Hindlimb muscle (tissue), 1 donor: ENCODE measurements around the gene GNG2. TPM values are rescaled to one million over a fixed set of nuclear protein-coding genes. Genes with fewer than 3 reads are reported as not detected.
"Not testable (repeated sequence)": the region's sequence is repeated elsewhere in the genome, so short reads cannot be mapped to it uniquely, and the experiment has no call there.

Source experiments
- DNase-seq: peaks from one replicate; pipeline ENCODE4 v3.0.0-alpha.2; 2013
- polyA plus RNA-seq: library from polyadenylated mRNA; unstranded; fragments of 120-200 nt; gene quantifications from one replicate; pipeline ENCODE4 v1.2.1, GENCODE V29; 2013; ENCODE audit not compliant: insufficient read length

The GNG2 gene
- polyA plus RNA-seq, 1 donor: 39.0 TPM

DNA sequence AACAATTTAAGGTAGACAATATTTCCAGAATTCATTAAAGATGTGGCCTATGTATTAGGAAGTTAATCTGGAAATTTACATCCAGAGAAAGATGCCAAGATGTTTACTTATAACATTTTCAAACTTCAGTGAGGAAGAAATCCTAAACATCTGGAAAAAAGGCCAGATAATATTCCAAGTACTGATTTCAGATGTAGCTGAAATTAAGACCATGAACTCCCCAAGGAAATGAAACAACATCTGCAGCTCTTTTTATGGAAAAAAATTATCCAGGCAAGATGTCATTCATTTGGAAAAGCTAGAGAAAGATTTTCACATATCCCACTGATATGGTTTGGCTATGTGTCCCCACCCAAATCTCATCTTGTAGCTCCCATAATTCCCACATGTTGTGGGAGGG, 35.0 kb downstream of the GNG2 start:
- peak; percentile 59 for DNase-seq

DNA sequence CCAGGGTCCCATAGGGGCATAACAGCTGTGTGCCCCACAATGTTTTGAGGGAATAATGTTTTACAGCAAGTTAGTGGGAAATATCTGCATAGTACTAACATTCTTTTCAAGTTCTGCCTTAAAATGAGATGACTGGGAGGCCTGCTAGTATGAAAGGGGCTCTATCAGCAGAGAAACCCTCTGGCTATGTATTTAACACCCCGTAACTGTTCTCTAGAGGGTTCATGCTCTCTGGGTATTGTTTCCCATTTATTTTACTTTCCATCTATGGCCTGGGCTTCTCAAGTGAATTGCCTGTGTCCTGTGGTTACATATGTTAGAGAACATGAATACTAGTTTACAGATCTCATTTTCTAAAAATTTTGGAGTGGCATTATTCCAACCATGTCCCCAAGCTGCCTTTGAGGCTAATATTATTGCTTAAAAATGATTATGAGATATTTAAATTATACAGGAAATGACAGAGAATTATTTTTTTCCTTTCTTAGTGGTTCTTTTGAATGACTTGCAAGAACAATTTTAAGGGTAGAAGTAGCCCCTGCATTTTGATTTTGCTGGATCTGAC, 37.5 kb downstream of the GNG2 start:
- DNase-seq: no peak

DNA sequence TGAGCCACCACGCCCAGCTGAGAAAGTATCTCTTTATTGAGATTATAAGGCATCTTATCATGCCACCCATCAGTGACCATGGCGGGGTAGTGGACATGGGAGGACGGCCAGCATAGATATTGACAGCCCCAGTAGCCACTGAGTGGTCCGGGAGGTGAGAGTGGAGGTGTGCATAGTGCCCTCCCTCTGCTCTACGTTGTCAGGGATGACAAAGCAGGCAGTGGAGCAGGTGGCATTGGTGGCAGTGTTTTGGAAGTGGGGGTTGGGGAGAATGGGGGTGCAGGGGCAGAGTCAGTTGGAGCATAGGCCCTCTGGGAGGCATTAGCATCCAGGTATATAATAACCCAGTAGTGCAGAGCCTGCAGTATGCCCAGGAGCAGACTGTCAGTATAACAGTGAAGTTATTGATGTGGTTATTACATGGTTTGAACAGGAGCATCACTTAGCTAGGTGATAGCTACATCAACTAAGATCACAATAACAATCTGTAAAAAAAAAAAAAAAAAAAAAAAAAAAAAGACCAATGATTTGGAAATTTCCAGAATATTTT, 41.1 kb downstream of the GNG2 start:
- no peak for DNase-seq

DNA sequence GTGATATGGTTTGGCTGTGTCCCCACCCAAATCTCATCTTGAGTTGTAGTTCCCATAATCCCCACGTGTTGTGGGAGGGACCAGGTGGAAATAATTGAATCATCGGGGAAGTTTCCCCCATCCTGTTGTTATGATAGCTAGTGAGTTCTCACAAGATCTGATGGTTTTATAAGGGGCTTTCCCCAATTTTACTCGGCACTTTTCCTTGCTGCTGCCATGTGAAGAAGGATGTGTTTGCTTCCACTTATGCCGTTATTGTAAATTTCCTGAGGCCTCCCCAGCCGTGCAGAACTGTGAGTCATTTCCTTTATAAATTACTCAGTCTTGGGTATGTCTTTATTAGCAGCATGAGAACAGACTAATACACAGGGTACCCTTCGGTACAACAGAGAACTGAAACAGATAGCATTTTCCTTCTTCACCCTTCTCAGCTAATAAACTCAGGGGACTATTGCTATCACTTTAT, 45.3 kb downstream of the GNG2 start:
- not testable (repeated sequence) for DNase-seq

DNA sequence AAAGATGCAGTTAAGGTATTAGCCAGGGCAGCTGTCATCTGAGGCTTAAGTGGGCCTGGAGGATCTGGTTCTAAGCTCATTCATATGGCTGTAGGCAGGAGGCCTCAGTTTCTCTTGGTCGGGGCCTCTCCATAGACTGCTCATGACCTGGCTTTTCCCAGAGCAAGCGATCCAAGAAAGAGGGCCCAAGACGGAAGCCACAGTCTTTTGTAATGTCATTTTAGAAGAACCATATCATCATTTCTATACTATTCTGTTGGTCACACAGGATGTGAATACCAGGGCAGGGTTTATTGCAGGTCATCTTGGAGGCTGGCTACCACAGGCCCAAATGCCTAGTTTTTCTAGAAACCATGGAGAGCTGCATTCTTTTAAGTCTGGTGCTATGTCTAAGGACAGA, 47.7 kb downstream of the GNG2 start:
- DNase-seq: no peak

DNA sequence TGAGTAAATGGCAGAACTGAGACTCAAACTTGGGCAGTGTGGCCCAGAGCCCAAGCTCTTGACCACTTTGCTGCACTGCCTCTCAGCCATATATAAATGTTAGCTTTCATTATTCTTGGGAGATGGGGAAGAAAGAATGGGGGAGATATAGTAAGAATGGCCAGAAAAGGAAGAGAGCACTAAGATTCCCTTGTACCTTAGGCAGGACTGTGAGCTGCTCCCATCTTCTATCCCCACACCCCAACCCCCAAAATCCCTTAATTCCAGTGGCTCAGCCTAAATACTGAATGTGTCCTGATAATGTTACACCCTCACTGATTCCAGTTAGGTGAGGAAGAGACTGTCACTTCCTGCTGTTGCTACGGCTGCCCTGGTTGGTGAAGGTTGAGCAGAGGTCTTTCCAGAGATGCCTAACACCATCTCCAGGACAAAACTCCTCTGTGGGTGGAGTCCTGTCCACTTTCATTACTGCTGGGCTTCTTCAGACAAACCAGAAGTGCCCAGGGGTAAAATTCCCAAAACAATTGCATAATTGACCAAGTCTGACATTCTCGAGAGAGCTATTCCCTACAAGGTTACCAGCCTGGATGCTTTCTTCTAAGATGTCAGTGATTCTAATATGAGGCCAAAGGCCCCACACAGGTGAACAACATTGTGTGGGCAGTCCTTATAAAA, 51.8 kb downstream of the GNG2 start:
- DNase-seq: no peak

DNA sequence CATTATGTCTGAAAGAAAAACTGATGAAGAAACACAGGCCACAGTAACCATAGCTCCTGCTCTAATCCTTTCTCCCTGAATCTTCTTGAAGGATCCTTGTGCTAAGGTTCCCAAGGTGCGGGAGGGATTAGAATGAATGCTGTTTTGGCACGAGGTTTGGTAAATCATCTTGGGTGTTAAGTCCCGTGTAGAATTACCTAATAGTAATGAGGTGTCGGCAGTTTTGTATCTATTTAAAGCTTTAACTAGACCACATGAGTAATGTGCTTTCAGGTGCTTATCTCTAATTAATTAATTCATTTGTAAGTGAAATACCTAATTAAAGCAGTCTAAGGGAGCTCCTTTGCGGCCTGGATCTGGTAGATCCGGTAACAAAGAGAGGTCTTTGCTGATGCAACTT, 53.9 kb downstream of the GNG2 start:
- DNase-seq: no peak

DNA sequence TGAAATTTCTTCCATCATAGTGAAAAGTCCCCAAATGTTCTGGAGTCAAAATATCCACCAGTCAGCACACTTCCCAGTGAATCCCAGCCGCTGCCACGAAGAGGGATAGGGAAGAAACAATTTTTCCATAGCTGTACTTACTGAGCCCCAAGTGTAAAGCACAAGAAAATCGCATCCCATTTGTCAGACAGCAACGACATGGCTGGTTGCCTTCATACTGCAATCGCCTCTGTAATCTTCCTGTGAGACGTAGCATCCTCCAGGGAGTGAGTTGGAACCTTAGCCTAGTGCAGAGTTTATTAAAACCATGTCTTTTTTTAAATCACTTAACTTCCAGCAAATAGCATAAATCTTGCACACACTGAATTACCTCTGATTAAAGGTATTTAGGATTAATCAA, 56.8 kb downstream of the GNG2 start:
- DNase-seq: peak; percentile 58

DNA sequence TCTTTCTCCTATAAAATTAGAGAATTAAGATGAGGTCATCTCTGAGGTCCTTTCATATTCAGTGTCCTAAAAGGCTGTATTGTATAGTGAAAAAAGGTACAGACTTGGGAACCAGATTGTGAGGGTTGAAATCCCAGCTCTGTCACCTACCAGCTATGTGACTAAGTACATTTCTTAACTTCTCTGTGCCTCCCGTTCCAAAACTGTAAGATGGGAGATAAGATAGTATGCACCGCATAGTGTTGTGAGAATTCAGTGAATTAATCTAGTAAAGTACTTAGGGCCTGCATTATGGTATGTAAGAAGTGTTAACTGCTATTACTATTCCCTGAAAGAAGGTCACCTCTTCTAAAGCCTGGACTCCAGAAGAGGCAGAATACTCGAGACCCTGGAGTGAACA, 60.6 kb downstream of the GNG2 start:
- no peak for DNase-seq

DNA sequence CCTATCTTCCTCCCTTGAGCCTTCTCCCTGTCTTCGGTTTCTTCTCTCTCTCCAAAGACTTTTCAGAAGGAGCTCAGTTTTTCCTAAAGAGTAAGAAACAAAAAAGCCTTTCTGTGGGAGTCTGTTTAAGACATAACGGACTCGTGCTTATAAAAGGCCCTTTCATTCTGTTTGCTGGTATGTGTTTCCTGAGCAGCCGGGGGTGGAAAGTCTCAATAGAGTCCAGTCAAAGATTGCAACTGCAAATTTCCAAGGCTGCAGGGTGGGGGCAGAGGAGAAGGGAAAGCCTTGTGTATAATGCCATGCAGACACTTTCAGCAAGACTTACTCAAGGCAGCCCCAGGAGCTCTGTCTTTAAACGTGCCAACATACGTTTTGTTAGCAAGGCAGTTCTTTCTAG, 62.2 kb downstream of the GNG2 start:
- DNase-seq: peak; percentile 58

DNA sequence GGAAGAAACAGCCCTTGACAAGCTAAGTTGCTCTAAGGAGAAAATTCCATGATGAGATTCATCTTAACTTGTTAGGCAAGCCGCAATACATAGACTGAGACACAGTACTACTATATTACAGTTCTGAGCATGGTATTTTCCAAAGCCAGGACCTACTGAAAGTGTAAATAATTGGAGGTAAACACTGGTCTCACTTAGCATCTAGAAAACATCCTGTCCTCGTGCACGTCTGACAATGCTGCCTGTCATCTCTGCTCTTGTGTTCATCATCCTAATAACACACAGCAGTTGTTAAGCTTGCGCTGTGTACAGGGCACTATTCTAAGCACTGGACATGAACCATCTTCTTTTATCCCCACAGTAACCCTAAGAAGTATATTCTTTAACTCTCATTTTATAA, 64.2 kb downstream of the GNG2 start:
- DNase-seq: no peak

DNA sequence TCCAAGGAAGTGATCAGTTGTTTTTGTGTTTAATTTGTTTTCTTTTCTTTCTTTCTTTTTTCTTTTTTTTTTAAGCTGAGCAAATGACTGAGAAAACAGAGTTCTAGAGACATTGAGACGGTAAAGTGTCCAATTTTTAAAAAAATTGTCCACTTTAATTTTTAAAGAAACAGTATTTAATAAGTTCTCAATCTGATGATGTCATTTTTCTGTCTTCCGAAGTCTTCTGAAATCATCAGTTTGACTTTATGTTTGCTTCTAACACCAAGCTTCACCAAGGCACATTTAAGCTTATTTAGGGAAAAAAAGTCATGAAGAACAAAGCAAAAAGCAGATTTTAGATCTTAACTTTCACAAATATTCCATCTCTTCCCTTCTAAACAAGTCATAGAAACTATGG, 65.6 kb downstream of the GNG2 start:
- DNase-seq: no peak

DNA sequence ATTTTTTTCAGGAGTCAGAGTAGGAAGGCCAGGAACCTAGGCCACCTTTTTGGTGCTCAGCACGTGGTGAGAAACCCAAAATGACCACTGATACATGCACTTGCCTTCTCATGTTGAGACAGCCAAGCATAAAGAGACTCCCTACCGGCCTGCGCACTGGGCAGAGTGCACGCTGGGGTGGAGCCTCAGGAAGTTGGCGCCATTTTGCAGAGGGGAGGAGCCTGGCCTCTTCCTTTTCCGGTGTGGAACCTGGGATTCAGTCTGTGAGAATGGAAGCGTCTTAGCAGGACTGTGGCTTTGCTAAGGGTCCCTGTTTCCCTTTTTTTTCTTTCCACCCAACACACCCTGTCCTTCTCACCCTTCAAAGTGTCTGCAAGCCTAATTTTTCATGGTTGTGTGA, 66.0 kb downstream of the GNG2 start:
- DNase-seq: no peak

DNA sequence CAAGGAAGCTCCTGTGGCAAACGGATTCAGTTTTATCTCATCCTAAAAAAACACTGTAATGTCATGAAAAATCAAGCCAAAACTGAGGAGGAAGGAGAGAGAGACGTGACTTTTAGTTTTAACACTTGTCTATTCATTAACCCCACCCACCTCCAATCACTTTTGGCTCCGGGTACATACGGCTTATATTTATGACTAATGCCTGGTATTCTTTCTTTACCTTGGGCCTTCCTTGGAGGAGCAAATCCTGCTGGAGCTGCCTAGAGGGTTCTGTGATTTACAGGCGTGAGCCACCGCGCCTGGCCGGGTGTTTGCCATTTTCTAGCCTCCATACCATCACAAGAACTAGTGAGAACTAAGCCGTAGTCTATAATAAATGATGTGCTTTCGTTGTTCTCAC, 68.2 kb downstream of the GNG2 start:
- no peak for DNase-seq

DNA sequence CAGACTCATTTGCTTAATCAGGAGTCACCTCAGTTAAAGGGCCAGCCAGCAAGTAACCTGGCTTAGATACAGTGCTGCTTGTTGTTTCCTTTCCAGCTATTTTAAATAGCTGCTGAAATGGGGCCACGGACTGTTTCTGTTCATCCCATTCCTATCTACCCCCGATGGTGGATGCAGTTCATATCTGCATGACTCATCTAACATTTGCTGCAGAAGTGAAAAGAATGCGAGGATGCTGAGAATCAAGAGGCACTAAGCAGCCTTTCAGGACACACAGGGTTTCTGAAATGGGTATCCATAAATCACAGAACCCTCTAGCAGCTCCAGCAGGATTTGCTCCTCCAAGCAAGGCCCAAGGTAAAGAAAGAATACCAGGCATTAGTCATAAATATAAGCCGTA, 68.8 kb downstream of the GNG2 start:
- no peak for DNase-seq

DNA sequence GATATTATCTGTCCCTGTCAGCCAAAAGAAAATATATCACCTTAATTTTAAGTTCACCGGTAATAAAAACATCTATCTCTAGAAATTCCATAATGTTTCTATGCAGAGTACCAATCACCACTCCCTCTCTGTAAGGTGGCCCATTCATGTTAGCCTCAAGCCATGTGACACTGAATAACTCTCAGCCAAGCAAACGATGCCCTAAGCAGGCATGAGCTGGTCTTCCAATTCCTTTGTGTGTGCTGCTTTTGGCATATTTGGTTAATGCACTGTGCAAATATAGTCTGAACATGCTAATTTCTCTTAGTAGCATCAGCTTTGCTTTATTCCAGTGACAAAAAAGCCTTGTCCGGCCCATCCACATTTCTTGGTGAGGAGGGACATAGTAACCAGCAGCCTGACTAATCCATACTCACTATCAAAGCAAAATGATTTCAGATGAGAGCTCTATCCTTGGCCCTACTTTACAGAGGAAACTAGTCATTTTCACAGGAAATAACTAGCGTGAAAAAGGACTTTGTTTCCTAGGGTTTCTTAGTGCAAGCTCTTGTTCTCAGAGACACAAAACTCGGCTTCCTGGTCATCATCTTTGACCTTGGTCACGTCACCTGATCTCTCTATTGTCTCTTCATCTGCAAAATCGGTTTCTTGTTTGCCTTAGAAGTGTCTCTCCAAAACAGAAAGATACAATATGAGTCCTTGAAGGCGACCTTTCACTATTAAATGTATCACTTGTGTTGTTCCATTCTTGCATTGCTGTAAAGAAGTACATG, 69.7 kb downstream of the GNG2 start:
- DNase-seq: no peak

DNA sequence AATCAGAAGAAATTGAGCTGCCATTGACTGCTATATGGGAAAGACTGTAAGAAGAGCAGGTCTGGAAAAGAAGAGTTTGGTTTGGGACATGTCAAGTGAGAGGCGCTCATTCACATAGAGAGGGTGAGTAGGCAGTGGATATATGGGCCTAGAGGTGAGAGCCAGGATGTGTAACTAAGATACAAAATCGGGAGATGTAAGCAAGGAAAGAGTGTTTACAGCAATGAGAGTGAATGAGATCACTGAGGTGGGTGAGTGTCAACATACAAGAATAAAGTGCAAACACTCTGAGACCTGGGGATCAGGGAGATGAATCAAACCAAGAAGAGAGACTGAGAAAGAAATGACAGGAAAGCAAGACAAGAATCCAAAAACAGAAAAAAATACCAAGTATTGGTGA, 70.9 kb downstream of the GNG2 start:
- no peak for DNase-seq

DNA sequence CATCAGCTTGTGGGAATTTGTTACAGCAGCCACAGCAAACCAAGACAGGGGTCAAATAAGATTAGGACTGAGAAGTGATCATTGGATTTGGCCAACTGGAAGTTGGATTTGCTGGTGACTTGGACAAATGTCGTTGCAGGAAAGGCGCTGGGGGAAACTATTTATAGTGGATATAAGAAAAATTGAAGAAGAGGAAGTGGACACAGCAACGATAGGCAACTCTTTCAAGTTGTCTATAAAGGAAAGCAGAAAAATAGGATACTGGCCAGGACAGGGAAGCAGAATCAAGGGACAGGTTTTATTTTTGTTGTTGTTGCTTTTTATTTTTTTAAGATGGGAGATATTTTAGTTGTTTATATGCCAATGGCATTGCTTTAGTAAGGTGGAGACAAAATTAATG, 72.8 kb downstream of the GNG2 start:
- no peak for DNase-seq

DNA sequence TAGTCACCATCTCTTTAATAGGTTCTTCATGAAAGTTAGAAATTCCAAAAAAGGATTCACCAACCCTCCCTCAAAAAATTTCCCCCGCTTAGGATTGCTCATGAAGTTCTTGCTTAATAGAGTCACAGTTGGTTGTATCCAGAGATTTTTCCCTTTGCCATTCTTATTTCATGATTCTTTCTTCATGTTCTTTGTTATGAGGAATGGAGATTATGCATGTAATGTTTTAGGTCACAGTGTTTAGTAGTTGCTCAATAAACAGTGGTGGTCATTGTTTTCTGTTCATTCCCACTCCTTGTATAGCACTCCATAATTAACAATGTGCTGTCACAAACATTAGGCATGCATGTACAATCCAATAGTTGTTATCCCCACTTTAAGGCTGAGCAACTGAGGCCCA, 77.7 kb downstream of the GNG2 start:
- DNase-seq: no peak

DNA sequence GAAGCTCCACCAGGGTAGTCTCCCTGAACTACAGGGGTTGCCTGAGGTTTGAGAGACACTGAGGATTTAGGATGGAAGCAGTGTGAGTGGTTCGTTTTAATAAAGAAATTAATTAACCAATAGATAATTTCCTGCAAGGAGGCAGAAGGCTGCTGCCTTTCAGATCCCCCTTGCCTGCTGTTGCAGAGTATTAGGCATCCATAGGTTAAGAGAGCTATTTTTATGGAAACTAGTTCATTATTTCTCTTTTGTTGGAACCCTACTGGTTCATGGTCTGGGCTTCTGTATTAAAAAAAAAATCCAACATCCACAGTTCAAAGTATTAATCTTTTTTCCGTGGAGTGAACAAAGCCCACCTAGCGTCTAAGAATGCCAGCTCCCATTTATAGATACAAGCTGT, 78.4 kb downstream of the GNG2 start:
- no peak for DNase-seq

DNA sequence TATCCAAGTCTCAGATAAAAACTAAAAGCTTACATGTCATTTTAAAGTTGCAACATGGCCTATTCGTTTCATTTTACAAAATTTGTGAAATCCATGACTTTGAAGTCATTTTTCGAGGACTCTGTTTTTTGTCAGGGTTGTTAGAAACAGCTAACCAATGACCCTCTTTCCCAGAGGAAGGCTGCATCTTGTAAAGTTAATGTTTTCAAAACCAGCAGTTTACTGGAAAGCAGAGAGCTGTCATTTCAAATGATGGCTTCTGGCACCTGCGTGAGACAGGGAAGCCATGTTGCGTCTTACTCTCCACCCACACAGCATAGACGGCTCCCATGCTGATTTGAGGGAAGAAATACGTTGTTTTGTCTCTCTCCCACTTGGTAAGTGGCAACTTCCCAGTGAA, 78.8 kb downstream of the GNG2 start:
- DNase-seq: no peak

DNA sequence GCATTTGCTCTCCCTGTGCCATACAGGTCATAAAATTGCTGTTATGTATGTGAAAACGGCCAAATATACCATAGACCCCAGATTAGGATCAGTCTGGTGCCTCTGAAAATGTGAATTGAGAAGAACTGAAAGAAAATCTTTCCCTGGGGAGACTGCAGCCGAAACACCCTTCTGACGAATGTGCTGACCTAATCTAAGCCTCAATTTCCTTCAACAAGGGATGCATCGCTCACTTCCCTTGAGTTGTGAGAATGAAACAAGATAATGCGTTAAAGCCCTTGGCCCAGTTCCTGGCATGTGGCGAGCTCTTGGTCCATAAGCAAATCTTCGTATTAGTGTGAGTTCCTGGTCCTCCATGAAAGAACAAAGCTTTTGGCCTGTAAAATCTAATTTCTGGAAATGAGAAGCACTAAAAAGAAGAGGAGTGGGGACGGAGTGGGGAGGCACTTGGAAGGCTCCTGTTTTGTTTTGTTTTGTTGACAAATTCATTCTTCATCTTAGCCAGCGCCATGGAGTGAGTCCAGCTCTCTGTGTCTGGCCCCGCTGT, 79.4 kb downstream of the GNG2 start:
- DNase-seq: no peak

DNA sequence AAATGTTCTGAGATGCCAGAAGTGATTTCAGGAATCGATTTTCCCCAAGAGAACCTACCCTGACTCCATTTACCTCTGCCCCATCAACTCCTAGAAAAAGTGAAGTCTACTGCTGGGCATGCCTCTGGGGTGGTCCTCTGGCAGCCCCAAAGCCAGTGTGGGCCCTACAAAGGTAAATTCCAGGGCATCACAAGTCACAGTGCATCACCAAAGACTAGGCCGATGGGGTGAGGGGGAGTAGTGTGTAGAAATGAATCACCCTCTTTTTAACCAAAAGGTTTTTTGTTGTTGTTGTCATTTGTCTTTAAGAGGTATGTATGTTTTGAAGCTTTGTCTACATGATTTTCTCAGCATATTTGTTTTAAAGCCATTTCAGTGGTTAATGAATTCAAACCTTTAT, 82.6 kb downstream of the GNG2 start:
- no peak for DNase-seq

DNA sequence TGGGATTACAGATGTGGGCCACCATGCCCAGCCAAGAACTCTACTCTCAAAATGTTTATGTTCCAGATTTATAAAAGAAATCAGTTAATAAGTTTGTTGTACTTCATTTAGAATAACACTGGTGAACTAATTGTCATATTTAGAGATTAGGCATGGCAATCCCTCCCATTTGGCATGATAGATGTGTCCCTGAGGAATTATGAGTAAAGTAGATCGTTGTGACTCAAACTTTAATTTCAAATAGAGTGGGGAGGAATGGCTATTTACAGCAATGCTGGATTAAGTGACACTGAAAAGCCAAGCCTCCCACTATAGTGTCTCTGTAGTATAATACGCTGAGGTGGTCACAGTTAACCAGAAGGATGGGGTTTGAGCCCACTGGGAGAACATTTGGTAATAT, 89.6 kb downstream of the GNG2 start:
- no peak for DNase-seq
